Activated CD4-positive, alpha-beta T cell treated with anti-CD3 and anti-CD28 coated beads, Interleukin-2, amount 50 U/mL, for 16 hours (primary cell): ENCODE measurements around the gene MRI1.

Experiments used
- DNase-seq: peaks from one replicate; pipeline ENCODE4 v3.0.0-alpha.2; 2020

Gene MRI1

GRCh38 chr19:13795595-13796300, 31.4 kb downstream of the MRI1 start:
- no peak for DNase-seq

- DNase-seq: no peak
These were observed 32.2 kb downstream of the MRI1 start for GRCh38 chr19:13796301-13797057.

- no peak for DNase-seq
These were observed 32.7 kb downstream of the MRI1 start for GRCh38 chr19:13797058-13797440.

GRCh38 chr19:13797870-13798269, 33.5 kb downstream of the MRI1 start:
- no peak for DNase-seq

- DNase-seq: no peak
These were observed 35.3 kb downstream of the MRI1 start for GRCh38 chr19:13799669-13800068.

- no peak for DNase-seq
These were observed 38.7 kb downstream of the MRI1 start for GRCh38 chr19:13803038-13803437.

- DNase-seq: no peak
These were observed 40.7 kb downstream of the MRI1 start for GRCh38 chr19:13804830-13805683.

- no peak for DNase-seq
These were observed 42.4 kb downstream of the MRI1 start for GRCh38 chr19:13806728-13807127.

GRCh38 chr19:13807421-13808021, 43.2 kb downstream of the MRI1 start:
- DNase-seq: no peak

GRCh38 chr19:13808856-13809255, 44.5 kb downstream of the MRI1 start:
- no peak for DNase-seq

- no peak for DNase-seq
These were observed 48.2 kb downstream of the MRI1 start for GRCh38 chr19:13812544-13812943.

GRCh38 chr19:13813147-13813546, 48.8 kb downstream of the MRI1 start:
- no peak for DNase-seq

- DNase-seq: no peak
These were observed 50.2 kb downstream of the MRI1 start for GRCh38 chr19:13814550-13814949.

- DNase-seq: no peak
These were observed 52.8 kb downstream of the MRI1 start for GRCh38 chr19:13817018-13817614.

- no peak for DNase-seq
These were observed 53.5 kb downstream of the MRI1 start for GRCh38 chr19:13817615-13818371.

- DNase-seq: no peak
These were observed 54.9 kb downstream of the MRI1 start for GRCh38 chr19:13819238-13819637.

- no peak for DNase-seq
These were observed 57.0 kb downstream of the MRI1 start for GRCh38 chr19:13821292-13821691.

GRCh38 chr19:13823256-13823655, 58.9 kb downstream of the MRI1 start:
- no peak for DNase-seq
